ENCODE measurements around the gene GFOD1. TPM values are rescaled to one million over a fixed set of nuclear protein-coding genes. Genes with fewer than 3 reads are reported as not detected.

The GFOD1 gene
- total and polyA plus RNA-seq, 8 donors, result 0.76 to 29.4 (median 11.4) TPM

DNA sequence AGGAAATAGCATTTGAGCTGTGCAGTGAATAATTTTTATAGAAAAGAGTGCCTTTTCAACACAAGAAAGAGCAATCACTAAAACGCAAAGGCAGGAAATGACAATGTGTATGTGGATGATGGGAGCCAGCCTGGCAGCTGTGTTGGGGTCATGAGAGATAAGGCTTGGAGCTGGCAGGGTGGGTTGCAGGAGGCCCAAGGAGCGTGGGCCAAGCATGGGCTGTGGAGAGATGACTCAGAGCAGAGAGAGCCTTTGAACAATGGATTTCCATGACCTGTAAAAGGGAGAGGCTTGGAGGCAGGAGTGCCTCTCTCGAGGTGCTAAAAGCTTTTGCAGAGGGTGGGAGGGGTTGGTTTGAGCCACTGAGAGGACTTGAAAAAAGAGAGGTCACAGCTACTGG is 152.4 kb downstream of the GFOD1 start:
- no peak overlapping the region for H3K27ac ChIP-seq
- H3K9me3 ChIP-seq, result no peaks in the 10 kb centered on the region
- 26 to 40% (median 31%) methylated on average over 3 of the region's 3 CpGs for WGBS, 5 donors
- H3K4me3 ChIP-seq, result no peak overlapping the region
- peaks cover 0 to 8% (median 0%) of the 10 kb centered on the region in 4 donors for H3K4me1 ChIP-seq
- peak in 1 of 2 donors; percentile 34 for DNase-seq
- no peaks in the 10 kb centered on the region for H3K36me3 ChIP-seq
- intact Hi-C loops (cut with DNase I; ENCODE audit: low total_unique reads), result loop anchor here (10.0 kb wide), 1 partner anchor 420 kb away; no protein-coding TSS in a partner anchor
- TF ChIP-seq, protein P1, sequence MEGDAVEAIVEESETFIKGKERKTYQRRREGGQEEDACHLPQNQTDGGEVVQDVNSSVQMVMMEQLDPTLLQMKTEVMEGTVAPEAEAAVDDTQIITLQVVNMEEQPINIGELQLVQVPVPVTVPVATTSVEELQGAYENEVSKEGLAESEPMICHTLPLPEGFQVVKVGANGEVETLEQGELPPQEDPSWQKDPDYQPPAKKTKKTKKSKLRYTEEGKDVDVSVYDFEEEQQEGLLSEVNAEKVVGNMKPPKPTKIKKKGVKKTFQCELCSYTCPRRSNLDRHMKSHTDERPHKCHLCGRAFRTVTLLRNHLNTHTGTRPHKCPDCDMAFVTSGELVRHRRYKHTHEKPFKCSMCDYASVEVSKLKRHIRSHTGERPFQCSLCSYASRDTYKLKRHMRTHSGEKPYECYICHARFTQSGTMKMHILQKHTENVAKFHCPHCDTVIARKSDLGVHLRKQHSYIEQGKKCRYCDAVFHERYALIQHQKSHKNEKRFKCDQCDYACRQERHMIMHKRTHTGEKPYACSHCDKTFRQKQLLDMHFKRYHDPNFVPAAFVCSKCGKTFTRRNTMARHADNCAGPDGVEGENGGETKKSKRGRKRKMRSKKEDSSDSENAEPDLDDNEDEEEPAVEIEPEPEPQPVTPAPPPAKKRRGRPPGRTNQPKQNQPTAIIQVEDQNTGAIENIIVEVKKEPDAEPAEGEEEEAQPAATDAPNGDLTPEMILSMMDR (IDR thresholded peaks at IDR 0.05), result no peak
- TF ChIP-seq EP300 (IDR thresholded peaks at IDR 0.05), result no peak
- TF ChIP-seq POLR2A (IDR thresholded peaks at IDR 0.05), result no peak
- TF ChIP-seq POLR2AphosphoS5 (IDR thresholded peaks at IDR 0.05), result no peak
- no peaks in the 10 kb centered on the region for H3K27me3 ChIP-seq

DNA sequence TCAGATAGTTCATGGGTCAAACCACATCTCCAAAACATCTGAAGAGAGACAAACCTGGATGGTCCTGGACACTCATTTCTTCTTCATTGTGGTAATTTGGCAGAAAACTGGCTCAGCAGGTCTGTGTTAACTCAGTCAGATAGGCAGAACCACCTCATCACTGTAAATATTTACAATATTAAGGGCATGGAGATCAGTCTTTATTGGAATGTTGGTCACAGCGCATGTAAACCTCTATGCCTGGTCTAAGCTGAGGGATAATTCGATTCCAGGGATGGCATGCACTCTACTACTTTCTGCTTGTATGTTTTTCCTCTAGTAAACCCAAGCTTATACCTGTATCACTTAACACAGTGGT is 155.1 kb downstream of the GFOD1 start:
- H3K9me3 ChIP-seq, result no peaks in the 10 kb centered on the region
- H3K27me3 ChIP-seq, result no peaks in the 10 kb centered on the region
- H3K4me3 ChIP-seq, result no peak overlapping the region
- H3K27ac ChIP-seq, result no peak overlapping the region
- DNase-seq, result no peak
- intact Hi-C loops (cut with DNase I; ENCODE audit: low total_unique reads), result loop anchor here (10.0 kb wide), 1 partner anchor 418 kb away; no protein-coding TSS in a partner anchor
- WGBS, 5 donors, result 70 to 90% (median 82%) methylated on average over 2 of the region's 2 CpGs
- TF ChIP-seq EP300 (IDR thresholded peaks at IDR 0.05), result no peak
- no peak for TF ChIP-seq POLR2AphosphoS5 (IDR thresholded peaks at IDR 0.05)
- TF ChIP-seq, protein P1 (IDR thresholded peaks at IDR 0.05), result no peak
- TF ChIP-seq POLR2A (IDR thresholded peaks at IDR 0.05), result no peak
- peaks cover 0 to 20% (median 9%) of the 10 kb centered on the region in 4 donors for H3K4me1 ChIP-seq
- no peaks in the 10 kb centered on the region for H3K36me3 ChIP-seq

DNA sequence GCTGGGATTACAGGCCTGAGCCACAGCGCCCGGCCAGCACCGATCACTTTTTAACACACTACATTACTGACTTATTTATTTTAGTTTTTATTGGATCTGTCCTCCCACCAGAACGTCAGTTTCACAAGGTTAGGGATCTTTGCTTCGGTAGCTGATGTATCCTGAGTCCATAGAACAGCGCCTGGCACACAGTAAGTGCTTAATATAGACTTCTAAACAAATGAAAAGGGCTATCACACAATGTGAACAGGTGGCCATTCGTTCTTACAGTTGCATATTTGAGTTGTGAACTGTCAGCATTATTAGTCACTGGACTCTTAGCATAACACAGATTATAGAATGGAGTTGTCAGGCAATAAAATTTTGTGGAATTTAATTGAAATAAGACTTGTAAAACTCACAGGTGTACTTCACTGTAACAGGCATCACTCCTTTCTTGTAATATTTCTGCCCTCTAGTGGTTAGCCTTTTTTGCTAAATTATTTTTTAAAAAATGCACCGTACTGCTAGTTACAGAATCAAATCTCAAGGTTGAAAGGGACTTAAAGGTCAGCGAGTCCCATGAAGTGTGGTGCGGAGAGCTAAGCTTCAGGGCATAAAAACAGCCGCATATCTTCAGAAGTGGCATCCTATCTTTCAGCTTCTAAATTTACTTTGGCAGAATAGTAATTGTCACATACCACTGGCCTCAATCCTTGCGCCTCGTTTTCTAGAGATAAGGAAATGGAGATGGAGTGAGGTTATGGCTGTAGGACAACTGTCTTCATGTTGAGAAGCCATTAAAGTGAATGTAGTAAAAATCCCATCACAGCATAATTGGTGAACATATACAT is 155.7 kb downstream of the GFOD1 start:
- Histone ChIP-seq H3K4me3 (no peak overlapping the region), H3K4me1 (peaks cover 0 to 21% (median 12%) of the 10 kb centered on the region in 4 donors), H3K36me3 (no peaks in the 10 kb centered on the region), H3K9me3 (no peaks in the 10 kb centered on the region), H3K27ac (no peak overlapping the region), H3K27me3 (no peaks in the 10 kb centered on the region)
- WGBS, 5 donors, result 46 to 51% (median 49%) methylated on average over 13 of the region's 13 CpGs
- intact Hi-C loops (cut with DNase I; ENCODE audit: low total_unique reads), result loop anchor here (10.0 kb wide), 1 partner anchor 417 kb away; no protein-coding TSS in a partner anchor
- DNase-seq, result peak in 1 of 2 donors; percentile 41
- no peak for TF ChIP-seq POLR2AphosphoS5 (IDR thresholded peaks at IDR 0.05)
- TF ChIP-seq EP300 (IDR thresholded peaks at IDR 0.05), result no peak
- TF ChIP-seq, protein P1 (IDR thresholded peaks at IDR 0.05), result peak in 4 of 7 experiments; percentile 30 to 70 (median 60)
- TF ChIP-seq POLR2A (IDR thresholded peaks at IDR 0.05), result no peak

DNA sequence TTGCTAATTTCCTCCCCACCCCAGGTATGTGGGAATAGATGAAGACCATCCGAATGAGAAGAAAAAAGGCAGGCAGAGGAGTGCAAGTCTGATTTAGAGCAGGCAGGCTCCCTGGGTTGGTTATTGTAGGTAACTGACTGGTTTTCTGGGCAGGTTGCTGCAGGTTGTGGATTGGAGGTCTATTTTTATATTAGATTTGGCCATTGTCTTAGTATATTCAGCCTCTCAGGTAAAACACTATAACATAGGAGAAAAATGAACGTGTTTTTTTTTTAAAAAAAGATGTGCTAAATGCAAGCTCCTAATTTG is 158.6 kb downstream of the GFOD1 start:
- intact Hi-C loops (cut with DNase I; ENCODE audit: low total_unique reads), result no loop called here
- WGBS, 5 donors, result 0 to 5% (median 2%) methylated on average over 2 of the region's 2 CpGs
- TF ChIP-seq POLR2A (IDR thresholded peaks at IDR 0.05) (no peak), POLR2AphosphoS5 (IDR thresholded peaks at IDR 0.05) (no peak), EP300 (IDR thresholded peaks at IDR 0.05) (no peak)
- TF ChIP-seq, protein P1 (IDR thresholded peaks at IDR 0.05), result no peak
- Histone ChIP-seq H3K9me3 (no peaks in the 10 kb centered on the region), H3K4me1 (peaks cover 0 to 27% (median 12%) of the 10 kb centered on the region in 4 donors), H3K36me3 (peaks cover 12 to 20% (median 18%) of the 10 kb centered on the region in 4 donors), H3K27me3 (no peaks in the 10 kb centered on the region), H3K27ac (peak overlapping the region; percentile 91 to 98 (median 95)), H3K4me3 (peak overlapping the region; percentile 73 to 82 (median 81))
- no peak for DNase-seq

Measured in stomach (tissue), 9 donors.